Measurements from ENCODE around the gene ARFIP2.

The ARFIP2 gene

DNA sequence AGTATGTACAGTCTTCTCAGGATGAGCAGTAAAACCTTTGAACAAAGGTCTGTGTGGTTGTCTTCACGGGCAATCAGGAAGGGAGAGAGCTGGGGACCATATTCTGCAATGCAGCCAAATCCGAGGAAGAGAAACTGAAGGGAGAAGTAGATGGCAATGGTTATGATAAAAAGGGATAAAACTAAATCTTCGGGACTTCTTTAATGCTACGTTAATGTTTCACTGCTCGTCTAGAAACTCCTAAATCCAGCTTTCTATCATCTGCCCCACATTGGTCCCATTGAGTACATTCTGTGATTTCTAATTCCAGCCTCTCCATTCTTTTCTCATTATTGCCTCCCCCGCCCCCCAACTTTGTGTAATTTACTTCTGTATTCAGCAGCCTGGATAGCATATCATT is 1.9 kb upstream of the ARFIP2 start:
- in situ Hi-C loops (cut with MboI; ENCODE audit: low sequenced_read_pairs) = no loop called here

DNA sequence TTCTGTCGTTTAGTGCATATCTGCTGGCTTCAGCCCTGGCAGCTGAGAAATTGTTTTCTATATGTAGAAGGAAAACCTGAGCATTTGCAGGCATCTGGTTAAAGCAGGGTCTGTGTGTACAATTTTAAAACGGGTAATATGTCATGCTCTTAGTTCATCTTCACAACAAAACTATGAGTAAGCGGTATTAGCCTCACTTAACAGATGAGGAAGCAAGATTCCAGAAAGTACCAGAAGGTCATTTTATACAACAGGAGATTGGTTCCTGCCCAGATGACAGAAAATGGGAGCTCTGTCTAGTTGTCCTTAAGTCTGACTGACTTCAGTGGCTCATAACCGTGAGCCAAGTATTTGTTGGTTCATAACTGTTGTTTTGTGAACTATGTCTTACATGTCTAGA is 1.3 kb upstream of the ARFIP2 start:
- in situ Hi-C loops (cut with MboI; ENCODE audit: low sequenced_read_pairs) = no loop called here

DNA sequence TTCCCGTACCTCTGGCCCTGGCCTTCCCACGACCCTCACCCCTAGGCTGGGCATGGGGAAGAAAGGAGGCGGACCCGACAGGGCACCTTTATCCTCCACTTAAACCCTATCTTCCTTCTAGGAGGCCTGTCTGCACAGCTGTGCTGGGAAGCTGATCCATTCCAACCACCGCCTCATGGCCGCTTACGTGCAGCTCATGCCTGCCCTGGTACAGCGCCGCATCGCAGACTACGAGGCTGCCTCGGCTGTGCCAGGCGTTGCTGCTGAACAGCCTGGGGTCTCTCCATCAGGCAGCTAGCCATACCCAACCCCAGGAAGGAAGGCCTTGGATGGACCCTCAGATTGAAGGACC is 769 bp upstream of the ARFIP2 start:
- in situ Hi-C loops (cut with MboI; ENCODE audit: low sequenced_read_pairs) = no loop called here

DNA sequence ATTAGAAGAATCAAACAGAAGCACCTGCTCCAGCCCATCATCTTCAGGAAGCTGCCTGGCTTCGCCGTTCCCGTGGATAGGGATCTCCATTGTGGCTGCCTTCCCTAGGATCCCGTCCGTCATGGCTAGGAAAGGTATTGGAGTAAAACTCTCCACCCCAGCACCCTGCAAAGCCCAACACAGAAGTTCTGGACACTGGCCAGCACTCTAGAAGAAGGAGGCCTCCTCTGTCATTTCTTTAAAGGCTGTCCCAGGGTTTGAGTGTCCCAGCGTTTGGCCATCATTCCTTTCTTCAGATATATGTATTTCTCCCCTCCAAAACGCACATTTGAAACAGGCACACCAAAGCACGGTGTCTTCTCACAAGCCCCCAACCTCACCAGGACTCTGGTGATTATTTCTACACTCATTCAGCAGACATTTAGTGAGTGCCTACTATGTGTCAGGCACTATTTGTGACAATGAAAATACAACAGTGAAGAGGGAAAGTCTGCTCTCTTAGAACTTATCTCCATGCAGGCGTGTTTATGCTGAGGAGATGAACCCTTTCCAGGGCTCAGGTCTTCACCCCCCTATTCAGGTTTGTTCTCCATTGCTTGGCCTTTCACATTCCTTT is 724 bp downstream of the ARFIP2 start:
- in situ Hi-C loops (cut with MboI; ENCODE audit: low sequenced_read_pairs) = no loop called here

DNA sequence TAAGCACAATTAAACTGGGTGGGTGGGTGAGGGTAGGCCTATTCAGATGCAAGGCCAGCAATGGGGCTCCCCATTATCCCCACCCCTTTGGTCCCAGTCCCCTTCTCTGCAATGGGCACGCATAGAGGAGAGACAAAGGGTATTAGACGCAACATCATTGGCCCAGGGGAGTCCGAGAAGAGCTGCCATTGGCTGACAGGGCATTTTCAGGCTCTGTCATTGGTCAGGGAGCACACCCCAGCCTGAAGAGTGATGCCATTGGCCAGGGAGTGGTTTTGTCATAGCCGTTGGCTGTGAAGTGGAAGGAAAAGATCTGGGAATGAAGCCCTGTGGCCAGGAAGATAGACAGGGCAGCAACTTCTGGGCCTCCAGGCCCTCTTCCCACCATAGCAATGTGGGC is 4.6 kb downstream of the ARFIP2 start:
- in situ Hi-C loops (cut with MboI; ENCODE audit: low sequenced_read_pairs) = no loop called here

DNA sequence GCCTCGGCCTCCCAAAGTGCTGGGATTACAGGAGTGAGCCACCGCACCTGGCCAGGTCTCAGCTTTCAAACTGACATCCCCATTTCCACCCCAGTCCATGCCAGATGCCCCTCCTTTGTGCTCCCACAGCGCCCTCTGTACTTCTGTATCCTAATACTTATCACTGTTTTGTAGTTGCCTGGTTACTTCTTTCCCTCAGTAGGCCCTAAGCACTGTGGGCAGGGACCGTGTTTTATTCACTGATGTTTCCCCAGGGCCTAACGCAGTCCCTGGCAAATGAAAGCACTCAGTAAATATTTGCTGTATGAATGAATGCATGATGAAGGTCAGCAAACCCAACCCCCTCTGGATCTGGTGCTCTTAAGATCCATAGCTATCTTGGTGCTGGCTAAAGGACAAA is 5.2 kb downstream of the ARFIP2 start:
- in situ Hi-C loops (cut with MboI; ENCODE audit: low sequenced_read_pairs) = no loop called here

DNA sequence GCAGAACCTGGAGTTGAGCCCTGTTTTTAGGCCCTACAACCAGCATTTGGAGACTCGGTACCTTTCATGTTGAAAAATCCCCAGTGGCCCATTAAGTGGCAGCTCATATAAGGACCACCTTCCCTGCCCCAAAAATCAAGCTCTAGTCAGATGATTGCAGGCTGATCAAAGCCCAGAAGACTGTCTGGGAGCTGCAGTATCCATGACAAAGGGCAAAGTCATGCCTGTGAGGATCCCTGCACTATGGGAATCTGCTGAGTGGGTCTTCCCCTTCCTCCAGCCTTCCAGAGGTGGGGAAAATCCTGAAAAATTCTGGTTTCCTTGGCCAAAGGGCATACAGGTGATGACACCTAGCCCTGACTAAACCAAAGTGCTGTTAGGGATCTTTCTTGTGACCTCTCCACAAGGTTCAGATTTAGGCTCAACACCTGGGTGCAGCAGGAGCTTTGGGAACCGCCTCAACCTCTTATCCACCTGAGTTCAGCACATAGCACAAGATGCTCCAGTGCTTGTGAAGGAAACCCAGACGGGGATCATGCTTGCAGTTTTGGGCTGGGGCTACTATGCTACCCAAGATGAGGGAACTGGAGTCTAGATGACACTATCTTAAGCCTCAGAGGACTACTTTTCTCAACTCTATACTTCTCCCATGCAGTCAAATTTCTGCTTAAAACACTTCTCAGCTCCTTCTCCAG is 6.2 kb downstream of the ARFIP2 start:
- in situ Hi-C loops (cut with MboI; ENCODE audit: low sequenced_read_pairs) = no loop called here

DNA sequence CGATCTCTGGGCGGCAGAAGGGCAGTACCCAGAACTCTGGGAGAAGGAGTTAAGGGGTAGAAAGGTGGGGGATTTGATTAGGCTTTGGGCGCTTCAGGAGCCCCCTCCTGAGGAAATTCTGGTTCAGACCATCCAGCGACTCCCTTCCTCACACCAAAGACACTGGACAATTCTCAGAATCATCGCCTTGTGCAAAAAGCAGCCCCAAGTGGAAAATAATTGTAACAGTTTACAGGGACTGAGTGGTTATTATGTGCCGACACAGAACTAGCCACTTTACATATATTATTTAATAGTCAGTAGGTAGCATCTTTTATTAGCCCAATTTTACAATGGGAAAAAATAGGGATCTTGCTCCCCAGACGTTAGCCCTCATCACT is 6.7 kb downstream of the ARFIP2 start:
- in situ Hi-C loops (cut with MboI; ENCODE audit: low sequenced_read_pairs) = no loop called here

DNA sequence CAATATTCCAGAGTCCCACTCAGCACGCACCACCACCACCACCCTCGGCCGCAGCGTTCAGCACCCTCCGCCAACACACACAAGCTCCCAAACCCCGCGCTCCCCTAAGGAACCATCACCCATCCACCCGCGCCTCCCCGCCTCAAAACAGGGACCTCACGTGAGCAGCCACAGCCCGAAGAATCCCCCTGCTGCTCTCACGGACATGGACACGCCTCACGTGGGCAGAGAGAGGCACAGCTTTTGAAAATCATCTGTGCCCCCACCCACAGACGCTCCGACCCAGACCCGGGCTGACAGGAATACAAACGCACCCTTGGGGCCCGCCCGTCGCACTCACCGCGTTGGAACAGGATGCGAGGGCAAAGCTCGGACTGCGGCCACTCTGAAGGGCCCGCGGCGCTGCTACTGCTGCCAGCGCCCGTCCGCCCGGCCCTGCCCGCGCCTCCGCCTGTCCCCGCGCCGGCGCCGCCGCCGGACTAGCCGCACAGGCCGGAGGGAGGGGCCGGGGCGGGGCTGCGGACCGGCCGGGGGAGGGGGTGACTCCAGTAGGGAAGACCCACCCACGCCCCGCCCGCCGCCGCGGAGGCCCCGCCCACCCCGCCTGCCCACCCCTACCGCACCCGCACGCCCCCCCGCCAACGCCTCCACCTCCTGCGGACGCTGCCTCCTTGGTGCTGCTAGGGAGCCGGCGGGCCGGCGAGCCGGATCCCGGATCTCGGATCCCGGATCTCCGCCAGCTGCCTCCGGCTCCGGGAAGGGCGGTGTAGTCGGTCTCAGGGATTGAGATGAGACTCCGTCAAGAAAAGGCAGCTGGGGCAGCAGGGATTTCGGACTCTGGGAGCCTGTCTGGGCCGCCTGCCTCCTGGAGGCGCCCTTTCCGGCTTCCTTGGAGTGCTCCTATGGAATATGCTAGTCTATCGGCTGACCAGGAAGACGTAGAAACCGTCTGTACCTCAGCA is 7.4 kb downstream of the ARFIP2 start, which contains the start of gene TRIM3:
TSS of gene TRIM3 (minus strand) at position 491 of the 962 bp plus-strand sequence. CDS start 8,246 bp downstream, outside the sequence.
- in situ Hi-C loops (cut with MboI; ENCODE audit: low sequenced_read_pairs) = no loop called here

DNA sequence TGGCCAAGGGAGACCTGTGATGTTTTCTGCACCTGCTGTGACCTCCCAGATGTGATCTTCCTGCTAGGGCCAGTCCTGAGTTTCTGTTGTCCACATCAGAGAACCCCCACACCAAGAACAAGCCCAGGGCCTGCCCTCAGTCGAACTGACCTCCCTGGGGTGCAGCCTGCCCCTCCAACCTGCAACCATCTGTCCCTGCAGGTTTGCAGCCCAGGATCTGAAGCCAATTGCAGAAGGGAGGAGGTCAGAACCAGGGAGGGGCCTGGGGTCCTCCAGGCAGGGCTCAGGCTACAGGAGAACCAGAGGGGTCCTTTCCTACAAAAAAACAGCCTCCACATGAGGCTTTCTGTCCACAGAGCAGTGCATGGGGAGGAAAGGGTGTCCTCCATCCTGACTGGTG is 8.2 kb downstream of the ARFIP2 start:
- in situ Hi-C loops (cut with MboI; ENCODE audit: low sequenced_read_pairs) = no loop called here

DNA sequence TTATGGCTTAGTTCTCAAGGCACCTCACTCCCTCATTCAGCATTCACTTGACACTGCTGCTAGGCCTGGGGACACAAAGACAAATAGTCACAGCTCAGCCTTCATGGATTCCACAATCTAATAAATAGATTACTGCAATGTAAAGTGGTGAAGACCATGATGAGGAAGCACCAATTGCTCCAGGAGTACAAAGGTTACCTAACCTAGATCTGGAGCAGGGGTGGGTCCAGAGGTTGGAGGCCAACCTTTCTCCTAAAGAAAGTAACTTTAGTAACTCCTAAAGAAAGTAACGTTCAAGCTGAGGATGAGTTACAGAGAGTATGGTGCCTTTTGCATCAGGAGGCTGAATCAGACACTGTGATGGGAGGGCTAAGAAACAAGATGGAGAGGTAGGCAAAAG is 11.5 kb downstream of the ARFIP2 start:
- in situ Hi-C loops (cut with MboI; ENCODE audit: low sequenced_read_pairs) = no loop called here

DNA sequence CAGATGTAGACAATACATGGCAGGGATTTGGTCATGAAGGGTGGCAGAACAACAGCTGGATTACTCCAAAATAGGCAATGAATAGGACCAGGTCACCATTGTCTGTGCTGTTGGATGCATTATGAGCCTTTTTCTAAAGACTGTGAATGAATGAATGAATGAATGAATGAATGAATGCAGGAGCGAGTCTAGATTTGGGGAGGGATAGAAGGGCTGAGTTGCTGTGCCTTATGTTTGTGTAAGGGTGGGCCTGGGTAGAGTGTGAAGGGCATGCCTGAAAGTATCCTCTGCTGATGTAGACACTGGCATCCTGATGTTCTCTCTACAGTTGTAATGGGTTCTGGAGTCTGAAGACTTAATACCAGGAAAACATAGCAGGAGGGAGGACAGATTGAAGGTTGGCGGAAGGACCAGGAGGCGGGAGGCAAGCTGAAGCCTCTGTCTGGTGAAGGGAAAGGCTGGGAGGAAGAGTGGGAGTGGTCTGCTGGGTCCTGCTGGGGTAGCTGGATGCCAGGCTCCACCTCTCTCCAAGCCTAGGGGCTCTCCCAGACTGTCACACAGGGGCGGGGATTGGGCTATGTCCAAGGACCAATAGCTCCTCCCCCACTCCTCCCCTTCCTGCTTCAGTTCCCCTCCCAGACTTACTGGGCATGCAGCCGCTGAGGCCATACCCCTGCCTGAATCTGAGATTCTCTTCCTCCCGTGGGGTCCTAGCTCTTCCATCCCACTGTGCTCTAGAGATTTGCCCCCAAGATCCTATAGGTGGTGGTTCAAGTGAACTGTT is 12.2 kb downstream of the ARFIP2 start:
- in situ Hi-C loops (cut with MboI; ENCODE audit: low sequenced_read_pairs) = no loop called here

DNA sequence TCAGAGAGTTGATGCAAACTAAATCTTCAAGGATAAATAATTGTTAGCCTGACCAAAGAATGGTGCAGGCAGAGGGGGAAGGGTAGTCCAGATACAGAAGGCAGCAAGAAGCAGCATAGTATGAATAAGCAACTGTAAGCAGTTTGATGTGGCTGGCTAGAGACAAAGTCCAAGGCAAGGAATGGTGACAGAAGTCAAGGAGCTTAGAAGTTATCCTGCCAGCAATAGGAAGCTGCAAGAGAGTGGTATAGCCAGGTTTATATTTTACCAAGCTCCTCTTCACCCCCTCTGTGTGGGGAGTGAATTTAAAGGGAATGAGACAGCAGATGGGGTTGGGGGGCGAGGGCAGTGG is 22.1 kb downstream of the ARFIP2 start:
- in situ Hi-C loops (cut with MboI; ENCODE audit: low sequenced_read_pairs) = no loop called here

DNA sequence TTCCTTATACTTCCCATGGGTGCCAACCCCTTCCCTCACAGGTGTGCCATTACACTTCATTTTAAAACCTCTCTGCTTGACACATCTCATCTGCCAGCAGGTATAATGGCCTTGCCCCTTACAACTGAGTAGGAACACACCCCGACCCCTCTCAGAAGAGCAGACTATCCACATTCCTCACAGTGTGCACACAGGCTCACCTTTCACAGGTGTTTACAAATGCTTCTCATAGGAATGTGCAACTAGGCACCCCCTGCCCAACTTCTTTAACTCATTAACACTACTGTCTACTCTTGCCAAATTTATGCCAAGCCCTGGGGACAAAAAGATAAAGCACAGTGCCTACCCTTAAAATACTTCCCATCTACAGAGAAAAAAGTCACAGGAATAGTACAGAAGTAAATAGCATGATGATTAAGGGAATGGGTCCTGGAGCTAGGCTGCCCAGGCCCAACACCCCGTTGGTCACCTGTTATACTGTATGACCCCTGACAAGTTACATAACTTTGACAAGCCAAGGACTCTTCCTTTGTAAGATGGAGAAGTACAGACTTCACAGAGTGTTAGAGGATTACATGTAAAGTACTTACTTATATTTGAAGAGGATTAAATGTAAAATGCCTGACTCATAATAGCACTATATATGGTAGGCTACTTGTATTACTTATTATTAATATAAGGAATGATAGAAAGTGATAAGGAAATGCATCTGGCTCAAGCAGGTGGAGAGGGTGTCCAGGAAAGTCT is 22.6 kb downstream of the ARFIP2 start:
- in situ Hi-C loops (cut with MboI; ENCODE audit: low sequenced_read_pairs) = no loop called here

DNA sequence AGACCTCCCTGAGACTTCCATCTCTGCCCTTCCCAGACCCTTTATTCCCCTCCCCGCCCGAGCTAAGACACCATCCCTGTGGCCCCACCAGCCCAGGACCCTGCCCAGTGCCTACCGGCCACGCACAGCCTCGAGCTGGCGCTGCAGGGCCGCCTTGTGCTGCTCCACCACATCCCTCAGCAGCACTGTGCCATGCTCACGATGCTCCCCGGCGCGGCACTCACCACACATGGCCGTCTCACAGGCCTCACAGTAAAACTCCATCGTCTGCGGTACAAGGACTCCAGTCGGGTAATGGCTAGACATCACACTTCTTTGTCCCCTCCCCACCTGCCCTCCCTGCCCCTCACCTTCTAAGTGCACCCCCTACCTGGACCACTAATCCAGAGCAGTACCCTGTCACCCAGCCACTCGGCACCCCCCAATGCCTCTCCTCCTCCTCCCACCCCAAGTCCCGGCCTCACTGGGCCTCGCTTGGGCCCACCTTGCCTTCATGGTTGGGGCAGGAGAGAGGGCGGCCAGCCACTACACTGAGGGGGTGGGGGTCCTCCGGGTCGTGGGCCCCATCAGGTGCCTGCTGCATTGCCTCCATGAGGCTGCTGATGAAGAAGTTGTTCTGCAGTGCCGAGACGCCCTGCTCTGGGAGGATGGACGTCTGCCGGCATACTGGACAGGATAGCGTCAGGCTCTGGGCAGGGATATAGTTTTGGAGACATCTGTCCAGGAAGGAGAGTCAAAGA is 23.4 kb downstream of the ARFIP2 start:
- in situ Hi-C loops (cut with MboI; ENCODE audit: low sequenced_read_pairs) = no loop called here

DNA sequence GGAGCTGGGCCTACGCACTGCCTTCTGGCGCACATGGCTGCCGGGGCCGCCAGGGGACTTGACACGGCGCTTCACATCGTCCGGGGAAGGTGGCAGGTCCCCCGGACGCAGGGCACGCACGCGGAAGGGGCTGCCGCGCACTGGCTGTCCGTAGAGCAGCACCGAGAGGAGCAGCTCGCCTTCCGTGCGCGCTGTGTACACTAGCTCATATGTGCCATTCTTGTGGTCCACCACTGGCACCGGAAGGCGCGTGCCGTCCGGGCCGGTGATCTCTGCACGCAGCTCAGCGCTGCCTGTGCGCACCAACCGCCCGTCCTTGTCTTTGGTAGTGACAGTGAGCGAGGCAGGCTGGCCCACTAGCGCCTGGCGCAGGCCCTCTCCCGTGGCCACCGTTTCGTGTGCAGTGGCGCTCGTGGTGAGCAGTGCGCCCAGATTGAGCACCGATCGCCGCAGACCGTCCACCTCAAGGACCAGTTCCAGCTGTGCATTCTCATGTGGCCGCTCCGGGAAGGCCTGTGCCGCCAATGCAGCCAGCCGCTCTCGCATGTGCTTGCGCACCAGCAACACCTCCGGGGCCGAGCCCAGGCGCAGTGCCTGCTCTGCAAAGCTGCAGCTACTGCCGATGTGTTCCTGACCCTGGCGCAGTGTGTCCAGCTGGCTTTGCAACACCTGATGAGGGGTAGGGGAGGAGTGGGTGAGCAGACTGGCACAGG is 24.6 kb downstream of the ARFIP2 start:
- in situ Hi-C loops (cut with MboI; ENCODE audit: low sequenced_read_pairs) = no loop called here

DNA sequence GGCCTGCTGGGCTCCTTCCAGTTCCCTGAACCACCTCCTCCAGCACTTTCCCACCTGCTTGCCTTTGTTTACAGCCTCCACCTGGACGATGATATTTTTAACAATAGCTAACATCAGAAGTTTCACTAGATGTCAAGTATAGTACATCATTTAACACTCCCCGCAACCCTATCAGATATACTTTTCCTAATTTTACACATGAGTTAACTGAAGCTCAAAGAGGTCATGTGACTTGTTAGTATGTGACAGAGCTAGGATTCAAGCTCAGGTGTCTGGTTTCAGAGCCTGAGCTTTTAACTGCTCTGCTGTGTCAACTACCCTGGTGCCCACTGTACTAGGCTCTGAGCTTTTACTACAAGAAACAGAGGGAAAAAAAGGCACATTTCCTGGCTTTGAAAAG is 26.1 kb downstream of the ARFIP2 start:
- in situ Hi-C loops (cut with MboI; ENCODE audit: low sequenced_read_pairs) = no loop called here

DNA sequence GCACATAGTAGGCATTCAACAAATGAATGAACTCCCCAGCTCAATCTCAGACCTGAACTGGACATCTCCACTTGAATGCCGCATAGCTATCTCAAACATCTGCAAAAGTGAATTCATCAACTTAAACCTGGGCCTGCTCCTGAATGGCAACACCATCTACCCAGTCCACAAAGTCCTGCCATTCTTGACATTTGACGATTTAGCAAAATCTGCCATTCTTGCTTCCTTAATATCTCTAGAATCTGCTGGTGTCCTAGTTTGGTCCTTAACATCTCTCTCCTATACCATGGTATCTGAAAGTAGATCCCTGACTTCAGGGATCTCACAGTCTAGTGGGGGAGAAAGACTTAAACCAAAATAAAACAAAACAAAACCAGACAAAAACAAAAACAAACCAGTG is 28.0 kb downstream of the ARFIP2 start:
- in situ Hi-C loops (cut with MboI; ENCODE audit: low sequenced_read_pairs) = no loop called here

DNA sequence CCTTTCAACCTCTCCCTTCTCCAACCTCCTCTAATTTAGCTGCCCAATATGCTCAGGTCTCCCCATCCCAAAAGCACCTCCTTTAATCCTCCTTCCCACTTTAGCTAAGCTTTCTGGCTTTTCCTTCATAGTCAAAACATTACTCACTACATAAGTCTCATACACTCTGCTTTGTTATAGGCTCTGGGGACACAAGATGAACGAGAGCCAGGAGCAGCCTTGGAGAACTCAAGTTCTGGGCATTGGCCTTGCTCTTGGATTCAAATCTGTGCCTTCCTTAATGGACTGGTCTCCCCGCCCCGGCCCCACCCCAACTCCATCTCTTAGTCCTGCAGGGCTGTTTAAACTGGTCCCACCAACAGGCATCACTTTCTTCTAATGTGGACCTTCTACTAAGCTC is 28.9 kb downstream of the ARFIP2 start:
- in situ Hi-C loops (cut with MboI; ENCODE audit: low sequenced_read_pairs) = no loop called here
